ENCODE results near the gene ICE2. TPM values are rescaled to one million over a fixed set of nuclear protein-coding genes. Genes with fewer than 3 reads are reported as not detected.

ICE2 gene
- total RNA-seq, 4 donors from 2014 or later, result 5.8 to 19.0 (median 14.3) TPM

- Histone ChIP-seq H3K9me3 (no peaks in the 10 kb centered on the region), H3K36me3 (peaks cover 0 to 7% of the 10 kb centered on the region in 2 donors), H3K4me1 (peaks cover 8 to 15% of the 10 kb centered on the region in 2 donors), H3K27me3 (no peaks in the 10 kb centered on the region), H3K4me3 (no peak overlapping the region), H3K27ac (no peak overlapping the region)
- no peak for TF ChIP-seq POLR2A (IDR thresholded peaks at IDR 0.05)
- TF ChIP-seq CTCF (IDR thresholded peaks at IDR 0.05 in 4 of 5, conservative IDR thresholded peaks at IDR 0.05 in 1 of 5), result no peak
- DNase-seq, result no peak
- intact Hi-C loops (cut with DNase I; ENCODE audit: low total_unique reads), result no loop called here
- ATAC-seq, result no peak
- in situ Hi-C loops (cut with MboI; ENCODE audit: low sequenced_read_pairs in 4 of 4), result no loop called here
Measured at GRCh38 chr15:60423537-60423936, 55.4 kb downstream of the ICE2 start.

GRCh38 chr15:60421544-60421943, 57.4 kb downstream of the ICE2 start:
- TF ChIP-seq POLR2A (IDR thresholded peaks at IDR 0.05), result no peak
- TF ChIP-seq CTCF (IDR thresholded peaks at IDR 0.05 in 4 of 5, conservative IDR thresholded peaks at IDR 0.05 in 1 of 5), result no peak
- H3K9me3 ChIP-seq, result no peaks in the 10 kb centered on the region
- ATAC-seq (no peak), DNase-seq (no peak)
- H3K27ac ChIP-seq, result no peak overlapping the region
- in situ Hi-C loops (cut with MboI; ENCODE audit: low sequenced_read_pairs in 4 of 4) (no loop called here), intact Hi-C loops (cut with DNase I; ENCODE audit: low total_unique reads) (no loop called here)
- peaks cover 0 to 7% of the 10 kb centered on the region in 2 donors for H3K36me3 ChIP-seq
- H3K4me3 ChIP-seq, result no peak overlapping the region
- H3K27me3 ChIP-seq, result no peaks in the 10 kb centered on the region
- H3K4me1 ChIP-seq, result no peaks in the 10 kb centered on the region

DNA sequence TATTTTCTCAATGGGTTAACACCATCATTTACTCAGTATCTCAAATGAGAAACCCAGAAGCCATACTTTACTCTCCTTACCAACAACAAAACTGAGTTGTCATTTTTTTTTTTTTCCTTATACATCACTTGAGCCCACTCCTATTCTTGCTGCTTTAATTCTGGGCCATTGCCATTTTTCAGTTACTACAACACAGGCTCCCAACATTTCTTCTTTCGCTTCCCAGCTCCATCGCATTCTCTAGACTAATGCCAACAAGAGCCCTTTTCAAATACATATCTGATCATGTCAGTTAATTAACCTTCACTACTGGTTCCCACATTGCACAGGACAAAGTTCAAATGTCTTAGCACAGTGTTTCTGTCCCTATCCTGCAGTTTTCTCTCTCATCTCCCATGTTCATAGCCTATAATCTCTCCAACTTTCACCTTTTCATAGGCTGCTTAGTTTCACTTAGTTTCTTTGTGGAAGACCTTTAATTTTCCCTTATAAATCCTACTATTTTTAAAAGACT, 58.7 kb downstream of the ICE2 start:
- Histone ChIP-seq H3K9me3 (no peaks in the 10 kb centered on the region), H3K4me1 (no peaks in the 10 kb centered on the region), H3K27me3 (no peaks in the 10 kb centered on the region), H3K36me3 (peaks cover 0 to 7% of the 10 kb centered on the region in 2 donors), H3K4me3 (no peak overlapping the region), H3K27ac (no peak overlapping the region)
- DNase-seq (no peak), ATAC-seq (no peak)
- intact Hi-C loops (cut with DNase I; ENCODE audit: low total_unique reads), result no loop called here
- TF ChIP-seq POLR2A (IDR thresholded peaks at IDR 0.05), result no peak
- in situ Hi-C loops (cut with MboI; ENCODE audit: low sequenced_read_pairs in 4 of 4), result no loop called here

- H3K9me3 ChIP-seq, result no peaks in the 10 kb centered on the region
- DNase-seq (no peak), ATAC-seq (no peak)
- no peak overlapping the region for H3K27ac ChIP-seq
- no peaks in the 10 kb centered on the region for H3K4me1 ChIP-seq
- TF ChIP-seq POLR2A (IDR thresholded peaks at IDR 0.05), result no peak
- TF ChIP-seq CTCF (IDR thresholded peaks at IDR 0.05 in 4 of 5, conservative IDR thresholded peaks at IDR 0.05 in 1 of 5), result no peak
- H3K36me3 ChIP-seq, result peaks cover 0 to 7% of the 10 kb centered on the region in 2 donors
- H3K4me3 ChIP-seq, result no peak overlapping the region
- in situ Hi-C loops (cut with MboI; ENCODE audit: low sequenced_read_pairs in 4 of 4) (no loop called here), intact Hi-C loops (cut with DNase I; ENCODE audit: low total_unique reads) (no loop called here)
- no peaks in the 10 kb centered on the region for H3K27me3 ChIP-seq
Measured at GRCh38 chr15:60419753-60420152, 59.2 kb downstream of the ICE2 start.

DNA sequence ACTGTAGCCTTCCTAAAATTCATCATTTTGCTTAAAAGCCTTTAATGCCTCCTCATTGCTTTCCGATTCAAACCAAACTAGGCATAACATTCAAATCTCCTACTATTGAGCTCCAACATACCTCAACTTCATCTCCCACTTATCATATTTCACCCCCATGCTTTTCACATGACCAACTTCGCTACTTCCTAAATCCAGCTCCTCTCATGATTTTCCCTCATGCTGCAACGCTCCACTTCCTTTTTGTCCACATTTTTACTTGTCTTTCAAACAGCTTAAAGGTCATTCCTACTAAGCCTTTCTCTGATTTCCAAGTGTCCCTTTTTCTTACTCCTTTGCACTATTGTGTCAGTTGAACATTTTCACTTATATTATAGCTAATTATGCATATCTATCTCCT, 60.8 kb downstream of the ICE2 start:
- H3K27me3 ChIP-seq, result no peaks in the 10 kb centered on the region
- in situ Hi-C loops (cut with MboI; ENCODE audit: low sequenced_read_pairs in 4 of 4) (no loop called here), intact Hi-C loops (cut with DNase I; ENCODE audit: low total_unique reads) (no loop called here)
- no peak for TF ChIP-seq POLR2A (IDR thresholded peaks at IDR 0.05)
- peaks cover 0 to 7% of the 10 kb centered on the region in 2 donors for H3K36me3 ChIP-seq
- no peaks in the 10 kb centered on the region for H3K4me1 ChIP-seq
- ATAC-seq (no peak), DNase-seq (no peak)
- H3K4me3 ChIP-seq, result no peak overlapping the region
- H3K27ac ChIP-seq, result no peak overlapping the region
- H3K9me3 ChIP-seq, result no peaks in the 10 kb centered on the region

GRCh38 chr15:60417112-60417511, 61.8 kb downstream of the ICE2 start:
- intact Hi-C loops (cut with DNase I; ENCODE audit: low total_unique reads), result no loop called here
- Histone ChIP-seq H3K4me1 (no peaks in the 10 kb centered on the region), H3K36me3 (peaks cover 0 to 3% of the 10 kb centered on the region in 2 donors), H3K9me3 (no peaks in the 10 kb centered on the region), H3K27me3 (no peaks in the 10 kb centered on the region), H3K27ac (no peak overlapping the region), H3K4me3 (no peak overlapping the region)
- no peak for DNase-seq
- no peak for TF ChIP-seq POLR2A (IDR thresholded peaks at IDR 0.05)
- no peak for TF ChIP-seq CTCF (IDR thresholded peaks at IDR 0.05 in 4 of 5, conservative IDR thresholded peaks at IDR 0.05 in 1 of 5)
- no peak for ATAC-seq
- in situ Hi-C loops (cut with MboI; ENCODE audit: low sequenced_read_pairs in 4 of 4), result no loop called here
